HepG2 (cell line): ENCODE results near the gene SPOPL. TPM values are rescaled to one million over a fixed set of nuclear protein-coding genes. Genes with fewer than 3 reads are reported as not detected.

Source experiments
- ATF1 ChIP-seq: IDR thresholded peaks from 2 replicates; pipeline ENCODE4 v1.6.1; 2016; ENCODE audit warnings: mild to moderate bottlenecking, control low read depth
- CEBPZ ChIP-seq: IDR thresholded peaks from 2 replicates; pipeline ENCODE4 v1.6.1; 2012; ENCODE audit warnings: low read length, improper control_type of control experiment
- CREB1 ChIP-seq, 2 experiments: fragments of 450-650 bp in 1 of 2; IDR thresholded peaks; 2 replicates each; pipeline ENCODE4 v1.6.1; 2016 to 2017; ENCODE audit warnings: control low read depth in 1 of 2, mild to moderate bottlenecking in 1 of 2, missing compliant biosample characterization in 1 of 2, missing genetic modification characterization in 1 of 2
- CREBL2 ChIP-seq: sonication (generic); formaldehyde crosslinking; IDR thresholded peaks from 2 replicates; pipeline ENCODE4 v1.8.1; 2023; ENCODE audit warnings: missing genetic modification reagents, mild to moderate bottlenecking, borderline replicate concordance
- FOXJ3 ChIP-seq: sonication (generic); formaldehyde crosslinking; IDR thresholded peaks from 2 replicates; pipeline ENCODE4 v1.4.0; 2020; ENCODE audit warnings: missing genetic modification reagents, mild to moderate bottlenecking, borderline replicate concordance
- GATAD1 ChIP-seq: IDR thresholded peaks from 2 replicates; pipeline ENCODE4 v1.6.1; 2016; ENCODE audit warnings: missing genetic modification reagents, missing compliant biosample characterization
- GATAD2A ChIP-seq: IDR thresholded peaks from 2 replicates; pipeline ENCODE4 v1.6.1; 2016
- LCORL ChIP-seq, 2 experiments: fragments of 450-650 bp in 1 of 2; sonication (generic) in 1 of 2; formaldehyde crosslinking in 1 of 2; IDR thresholded peaks; 2 replicates each; pipeline versions ENCODE4 v1.5.0 to v1.6.1; 2017 to 2020; ENCODE audit warnings: antibody characterized with exemption in 1 of 2, missing genetic modification reagents in 1 of 2
- NFIC ChIP-seq: IDR thresholded peaks from 2 replicates; pipeline ENCODE4 v1.6.1; 2012; ENCODE audit warnings: mild to moderate bottlenecking, low read length, inconsistent platforms
- PRMT3 ChIP-seq: sonication (generic); formaldehyde crosslinking; IDR thresholded peaks from 2 replicates; pipeline ENCODE4 v1.8.1; 2022; ENCODE audit warnings: low read depth, mild to moderate bottlenecking, moderate library complexity, missing genetic modification reagents, borderline replicate concordance
- WIZ ChIP-seq: sonication (generic); formaldehyde crosslinking; IDR thresholded peaks from 2 replicates; pipeline ENCODE4 v1.5.1; 2020; ENCODE audit warnings: mild to moderate bottlenecking, missing genetic modification reagents
- ZNF441 ChIP-seq: sonication (generic); formaldehyde crosslinking; IDR thresholded peaks from 2 replicates; pipeline ENCODE4 v1.7.0; 2021; ENCODE audit warnings: missing genetic modification reagents, borderline replicate concordance
- ZNF501 ChIP-seq: sonication (generic); formaldehyde crosslinking; IDR thresholded peaks from 2 replicates; pipeline ENCODE4 v1.5.1; 2020; ENCODE audit warnings: mild to moderate bottlenecking, moderate library complexity, missing genetic modification reagents
- ZNF546 ChIP-seq: sonication (generic); formaldehyde crosslinking; conservative IDR thresholded peaks from 2 replicates; pipeline ENCODE4 v1.8.1; 2023; ENCODE audit warnings: mild to moderate bottlenecking, missing genetic modification reagents
- ZNF557 ChIP-seq: sonication (generic); formaldehyde crosslinking; IDR thresholded peaks from 2 replicates; pipeline ENCODE4 v1.4.0; 2020; ENCODE audit warnings: missing genetic modification reagents
- ZNF7 ChIP-seq: IDR thresholded peaks from 2 replicates; pipeline ENCODE4 v1.6.1; 2016; ENCODE audit warnings: missing biosample characterization, missing genetic modification reagents
- polyA plus RNA-seq, 8 experiments: library from polyadenylated mRNA; depleted of rRNA in 3 of 8; stranded (reverse) in 7 of 8; unstranded in 1 of 8; fragments of >200 nt; fragmentation: Illumina TruSeq in 4 of 8; extraction: Trizol in 4 of 8; gene quantifications; 2 replicates each; pipeline versions ENCODE4 v1.2.1 to v1.2.3, GENCODE V29; 2011 to 2016; ENCODE audit warnings: low read depth in 4 of 8, missing spikeins in 1 of 8, mixed read lengths in 1 of 8; ENCODE audit not compliant: insufficient read depth in 1 of 8
- total RNA-seq, 5 experiments: library from RNA; depleted of rRNA; stranded (reverse); fragments of >200 nt; fragmentation: Illumina TruSeq; extraction: Trizol; gene quantifications; 2 replicates each; pipeline ENCODE4 v1.2.3, GENCODE V29; 2016; ENCODE audit warnings: low read depth in 1 of 5
- TF ChIP-seq, protein P1 (sequence below): sonication (generic); formaldehyde crosslinking; conservative IDR thresholded peaks from 2 replicates; pipeline ENCODE4 v1.4.0; 2020; ENCODE audit warnings: mild to moderate bottlenecking, missing genetic modification reagents, moderate library complexity
- TF ChIP-seq, protein P2 (sequence below): IDR thresholded peaks from 2 replicates; pipeline ENCODE4 v1.4.0; 2020; ENCODE audit warnings: mild to moderate bottlenecking, missing genetic modification reagents
- TF ChIP-seq, protein P3 (sequence below): sonication (generic); formaldehyde crosslinking; IDR thresholded peaks from 2 replicates; pipeline ENCODE4 v1.4.0; 2020; ENCODE audit warnings: mild to moderate bottlenecking, missing genetic modification reagents

SPOPL gene
- total and polyA plus RNA-seq, 2 of the 13 experiments (the other 11 are each of a cell fraction or from before 2014, with no cell fraction given): 12.6 to 51.6 TPM

GRCh38 chr2:138507267-138507666 lies 5.7 kb downstream of the SPOPL start (continued):
- TF ChIP-seq CEBPZ (no peak), ZNF501 (CRISPR knock-in tag) (no peak), LCORL (IDR thresholded peaks at IDR 0.05) (no peak), LCORL (CRISPR knock-in tag; IDR thresholded peaks at IDR 0.05) (0 out of 2 replicates have a peak, but pooled peaks have one; percentile 20), GATAD1 (CRISPR knock-in tag) (no peak), ZNF7 (no peak), CREB1 (IDR thresholded peaks at IDR 0.05) (no peak), CREB1 (CRISPR knock-in tag; IDR thresholded peaks at IDR 0.05) (no peak), ZNF546 (CRISPR knock-in tag) (no peak), GATAD2A (CRISPR knock-in tag) (peak; percentile 61; the same call in 1 of the 2 replicates), NFIC (peak; percentile 50; the same call in 1 of the 2 replicates), ATF1 (CRISPR knock-in tag) (no peak), ZNF441 (CRISPR knock-in tag) (no peak), CREBL2 (CRISPR knock-in tag) (no peak), PRMT3 (no peak), WIZ (CRISPR knock-in tag) (no peak), FOXJ3 (CRISPR knock-in tag) (no peak), ZNF557 (no peak)
- TF ChIP-seq, protein P1, sequence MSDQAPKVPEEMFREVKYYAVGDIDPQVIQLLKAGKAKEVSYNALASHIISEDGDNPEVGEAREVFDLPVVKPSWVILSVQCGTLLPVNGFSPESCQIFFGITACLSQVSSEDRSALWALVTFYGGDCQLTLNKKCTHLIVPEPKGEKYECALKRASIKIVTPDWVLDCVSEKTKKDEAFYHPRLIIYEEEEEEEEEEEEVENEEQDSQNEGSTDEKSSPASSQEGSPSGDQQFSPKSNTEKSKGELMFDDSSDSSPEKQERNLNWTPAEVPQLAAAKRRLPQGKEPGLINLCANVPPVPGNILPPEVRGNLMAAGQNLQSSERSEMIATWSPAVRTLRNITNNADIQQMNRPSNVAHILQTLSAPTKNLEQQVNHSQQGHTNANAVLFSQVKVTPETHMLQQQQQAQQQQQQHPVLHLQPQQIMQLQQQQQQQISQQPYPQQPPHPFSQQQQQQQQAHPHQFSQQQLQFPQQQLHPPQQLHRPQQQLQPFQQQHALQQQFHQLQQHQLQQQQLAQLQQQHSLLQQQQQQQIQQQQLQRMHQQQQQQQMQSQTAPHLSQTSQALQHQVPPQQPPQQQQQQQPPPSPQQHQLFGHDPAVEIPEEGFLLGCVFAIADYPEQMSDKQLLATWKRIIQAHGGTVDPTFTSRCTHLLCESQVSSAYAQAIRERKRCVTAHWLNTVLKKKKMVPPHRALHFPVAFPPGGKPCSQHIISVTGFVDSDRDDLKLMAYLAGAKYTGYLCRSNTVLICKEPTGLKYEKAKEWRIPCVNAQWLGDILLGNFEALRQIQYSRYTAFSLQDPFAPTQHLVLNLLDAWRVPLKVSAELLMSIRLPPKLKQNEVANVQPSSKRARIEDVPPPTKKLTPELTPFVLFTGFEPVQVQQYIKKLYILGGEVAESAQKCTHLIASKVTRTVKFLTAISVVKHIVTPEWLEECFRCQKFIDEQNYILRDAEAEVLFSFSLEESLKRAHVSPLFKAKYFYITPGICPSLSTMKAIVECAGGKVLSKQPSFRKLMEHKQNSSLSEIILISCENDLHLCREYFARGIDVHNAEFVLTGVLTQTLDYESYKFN (CRISPR knock-in tag): peak; percentile 39; the same call in 1 of the 2 replicates
- TF ChIP-seq, protein P2, sequence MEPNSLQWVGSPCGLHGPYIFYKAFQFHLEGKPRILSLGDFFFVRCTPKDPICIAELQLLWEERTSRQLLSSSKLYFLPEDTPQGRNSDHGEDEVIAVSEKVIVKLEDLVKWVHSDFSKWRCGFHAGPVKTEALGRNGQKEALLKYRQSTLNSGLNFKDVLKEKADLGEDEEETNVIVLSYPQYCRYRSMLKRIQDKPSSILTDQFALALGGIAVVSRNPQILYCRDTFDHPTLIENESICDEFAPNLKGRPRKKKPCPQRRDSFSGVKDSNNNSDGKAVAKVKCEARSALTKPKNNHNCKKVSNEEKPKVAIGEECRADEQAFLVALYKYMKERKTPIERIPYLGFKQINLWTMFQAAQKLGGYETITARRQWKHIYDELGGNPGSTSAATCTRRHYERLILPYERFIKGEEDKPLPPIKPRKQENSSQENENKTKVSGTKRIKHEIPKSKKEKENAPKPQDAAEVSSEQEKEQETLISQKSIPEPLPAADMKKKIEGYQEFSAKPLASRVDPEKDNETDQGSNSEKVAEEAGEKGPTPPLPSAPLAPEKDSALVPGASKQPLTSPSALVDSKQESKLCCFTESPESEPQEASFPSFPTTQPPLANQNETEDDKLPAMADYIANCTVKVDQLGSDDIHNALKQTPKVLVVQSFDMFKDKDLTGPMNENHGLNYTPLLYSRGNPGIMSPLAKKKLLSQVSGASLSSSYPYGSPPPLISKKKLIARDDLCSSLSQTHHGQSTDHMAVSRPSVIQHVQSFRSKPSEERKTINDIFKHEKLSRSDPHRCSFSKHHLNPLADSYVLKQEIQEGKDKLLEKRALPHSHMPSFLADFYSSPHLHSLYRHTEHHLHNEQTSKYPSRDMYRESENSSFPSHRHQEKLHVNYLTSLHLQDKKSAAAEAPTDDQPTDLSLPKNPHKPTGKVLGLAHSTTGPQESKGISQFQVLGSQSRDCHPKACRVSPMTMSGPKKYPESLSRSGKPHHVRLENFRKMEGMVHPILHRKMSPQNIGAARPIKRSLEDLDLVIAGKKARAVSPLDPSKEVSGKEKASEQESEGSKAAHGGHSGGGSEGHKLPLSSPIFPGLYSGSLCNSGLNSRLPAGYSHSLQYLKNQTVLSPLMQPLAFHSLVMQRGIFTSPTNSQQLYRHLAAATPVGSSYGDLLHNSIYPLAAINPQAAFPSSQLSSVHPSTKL (CRISPR knock-in tag): peak; percentile 80
- TF ChIP-seq, protein P3, sequence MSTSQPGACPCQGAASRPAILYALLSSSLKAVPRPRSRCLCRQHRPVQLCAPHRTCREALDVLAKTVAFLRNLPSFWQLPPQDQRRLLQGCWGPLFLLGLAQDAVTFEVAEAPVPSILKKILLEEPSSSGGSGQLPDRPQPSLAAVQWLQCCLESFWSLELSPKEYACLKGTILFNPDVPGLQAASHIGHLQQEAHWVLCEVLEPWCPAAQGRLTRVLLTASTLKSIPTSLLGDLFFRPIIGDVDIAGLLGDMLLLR (CRISPR knock-in tag): no peak
